OCI-LY1 (cell line): Measurements from ENCODE around the gene TMEM203.

ENCODE experiments used
- H2AFZ ChIP-seq: fragments of 200-600 bp; sonication (generic), shearing (Covaris generic); 2 replicates; pipeline ENCODE4 v1.6.0; 2014; ENCODE audit warnings: antibody characterized with exemption, mild to moderate bottlenecking, low read length
- H3F3A ChIP-seq: fragments of 200-600 bp; sonication (generic), shearing (Covaris generic); 2 replicates; pipeline ENCODE4 v1.6.0; 2014; ENCODE audit warnings: mild to moderate bottlenecking, antibody characterized with exemption, low read length, moderate library complexity; ENCODE audit not compliant: insufficient read depth
- H3K27ac ChIP-seq: fragments of 200-600 bp; sonication (generic); 2 replicates; pipeline ENCODE4 v1.5.1; 2014; ENCODE audit warnings: low read length, mixed run types, mild to moderate bottlenecking, low read depth; ENCODE audit not compliant: poor library complexity, severe bottlenecking
- H3K27me3 ChIP-seq: fragments of 200-600 bp; sonication (generic); 2 replicates; pipeline ENCODE4 v1.6.0; 2014; ENCODE audit warnings: antibody characterized with exemption, mild to moderate bottlenecking, low read length, moderate library complexity; ENCODE audit not compliant: insufficient read depth
- H3K36me3 ChIP-seq: fragments of 200-600 bp; sonication (generic); 2 replicates; pipeline ENCODE4 v1.6.1; 2014; ENCODE audit warnings: mild to moderate bottlenecking, antibody characterized with exemption, low read length, moderate library complexity, mixed read lengths; ENCODE audit not compliant: insufficient read depth
- H3K4me1 ChIP-seq: fragments of 200-600 bp; sonication (generic); 2 replicates; pipeline ENCODE4 v1.5.1; 2014; ENCODE audit warnings: mild to moderate bottlenecking, low read length, moderate library complexity; ENCODE audit not compliant: insufficient read depth, severe bottlenecking
- H3K4me2 ChIP-seq: fragments of 200-600 bp; sonication (generic), shearing (Covaris generic); 2 replicates; pipeline ENCODE4 v1.6.1; 2014; ENCODE audit warnings: low read length
- H3K4me3 ChIP-seq: fragments of 200-600 bp; sonication (generic); 2 replicates; pipeline ENCODE4 v1.5.1; 2014; ENCODE audit warnings: low read length, low read depth, mild to moderate bottlenecking, mixed read lengths; ENCODE audit not compliant: poor library complexity, severe bottlenecking
- H3K79me2 ChIP-seq: fragments of 200-600 bp; shearing (Covaris generic); 2 replicates; pipeline ENCODE4 v1.6.1; 2016; ENCODE audit warnings: mixed run types, low read length, mixed read lengths; ENCODE audit not compliant: insufficient read depth
- H3K9ac ChIP-seq: fragments of 200-600 bp; sonication (generic), shearing (Covaris generic); 2 replicates; pipeline ENCODE4 v1.6.1; 2014; ENCODE audit warnings: mild to moderate bottlenecking, low read length, mixed read lengths
- H3K9me2 ChIP-seq: fragments of 200-600 bp; sonication (generic), shearing (Covaris generic); 2 replicates; pipeline ENCODE4 v1.6.1; 2014; ENCODE audit warnings: low read depth, mild to moderate bottlenecking, low read length, mixed read lengths
- H3K9me3 ChIP-seq: fragments of 200-600 bp; shearing (Covaris generic); 2 replicates; pipeline ENCODE4 v1.6.1; 2014; ENCODE audit warnings: low read length, mixed read lengths
- H4K20me1 ChIP-seq: fragments of 200-600 bp; sonication (generic), shearing (Covaris generic); 2 replicates; pipeline ENCODE4 v1.6.0; 2016; ENCODE audit warnings: mild to moderate bottlenecking, low read length; ENCODE audit not compliant: insufficient read depth
- EZH2 ChIP-seq: fragments of 200-600 bp; sonication (generic), shearing (Covaris generic); IDR thresholded peaks from 2 replicates; pipeline ENCODE4 v1.8.0; 2017; ENCODE audit warnings: borderline replicate concordance, mixed run types, mild to moderate bottlenecking, antibody characterized with exemption, low read length, moderate library complexity, mixed read lengths
- TF ChIP-seq, protein P1 (sequence below): fragments of 200-600 bp; sonication (generic), shearing (Covaris generic); IDR thresholded peaks from 2 replicates; pipeline ENCODE4 v1.5.1; 2017; ENCODE audit warnings: mild to moderate bottlenecking, antibody characterized with exemption, low read length, moderate library complexity, mixed read lengths

Gene TMEM203

DNA sequence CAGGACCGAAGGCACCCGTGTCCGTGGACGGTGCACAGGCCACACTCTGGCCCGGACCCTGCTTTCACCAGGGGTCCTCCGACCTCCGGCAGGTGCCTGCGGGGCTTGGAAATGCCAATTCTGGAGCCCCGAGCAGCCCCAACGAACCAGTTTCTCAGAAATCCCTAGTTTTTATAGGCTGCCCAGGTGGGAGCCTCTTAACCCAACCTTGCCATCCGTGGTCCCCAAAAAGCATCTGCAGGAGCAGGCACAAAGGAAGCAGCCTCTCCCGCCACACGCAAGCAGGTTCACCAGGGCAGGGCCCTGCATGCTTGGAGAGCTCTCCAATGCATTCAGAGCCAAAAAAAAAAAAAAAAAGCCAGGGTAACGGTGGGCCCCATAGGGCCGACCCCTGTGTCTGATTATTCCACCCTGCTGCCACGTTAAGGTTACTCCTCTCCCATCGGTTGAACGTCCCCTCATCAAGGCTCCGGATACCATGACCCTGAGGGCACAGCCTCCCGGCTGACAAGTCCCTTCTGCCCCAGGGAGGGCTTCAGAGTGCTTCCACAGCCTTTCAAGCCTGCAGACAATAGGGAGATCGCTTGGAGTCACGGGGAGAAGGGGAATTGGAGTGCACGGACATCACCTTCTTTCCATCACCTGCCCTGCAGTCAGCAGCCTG lies 4.1 kb downstream of the TMEM203 start:
- TF ChIP-seq, protein P1, sequence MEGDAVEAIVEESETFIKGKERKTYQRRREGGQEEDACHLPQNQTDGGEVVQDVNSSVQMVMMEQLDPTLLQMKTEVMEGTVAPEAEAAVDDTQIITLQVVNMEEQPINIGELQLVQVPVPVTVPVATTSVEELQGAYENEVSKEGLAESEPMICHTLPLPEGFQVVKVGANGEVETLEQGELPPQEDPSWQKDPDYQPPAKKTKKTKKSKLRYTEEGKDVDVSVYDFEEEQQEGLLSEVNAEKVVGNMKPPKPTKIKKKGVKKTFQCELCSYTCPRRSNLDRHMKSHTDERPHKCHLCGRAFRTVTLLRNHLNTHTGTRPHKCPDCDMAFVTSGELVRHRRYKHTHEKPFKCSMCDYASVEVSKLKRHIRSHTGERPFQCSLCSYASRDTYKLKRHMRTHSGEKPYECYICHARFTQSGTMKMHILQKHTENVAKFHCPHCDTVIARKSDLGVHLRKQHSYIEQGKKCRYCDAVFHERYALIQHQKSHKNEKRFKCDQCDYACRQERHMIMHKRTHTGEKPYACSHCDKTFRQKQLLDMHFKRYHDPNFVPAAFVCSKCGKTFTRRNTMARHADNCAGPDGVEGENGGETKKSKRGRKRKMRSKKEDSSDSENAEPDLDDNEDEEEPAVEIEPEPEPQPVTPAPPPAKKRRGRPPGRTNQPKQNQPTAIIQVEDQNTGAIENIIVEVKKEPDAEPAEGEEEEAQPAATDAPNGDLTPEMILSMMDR = no peak
- no peak for TF ChIP-seq EZH2
- Histone ChIP-seq H2AFZ (no peak overlapping the region), H3K4me1 (peaks cover 51% of the 10 kb centered on the region), H3K9ac (peak overlapping the region; percentile 81), H4K20me1 (no peaks in the 10 kb centered on the region), H3F3A (no peaks in the 10 kb centered on the region), H3K9me3 (no peaks in the 10 kb centered on the region), H3K4me3 (peak overlapping the region; percentile 73), H3K79me2 (peaks cover 19% of the 10 kb centered on the region), H3K27me3 (peaks cover 8% of the 10 kb centered on the region), H3K4me2 (peak overlapping the region; percentile 87), H3K27ac (peak overlapping the region; percentile 47), H3K36me3 (no peaks in the 10 kb centered on the region; the same call in 1 of the 2 replicates), H3K9me2 (no peaks in the 10 kb centered on the region)

DNA sequence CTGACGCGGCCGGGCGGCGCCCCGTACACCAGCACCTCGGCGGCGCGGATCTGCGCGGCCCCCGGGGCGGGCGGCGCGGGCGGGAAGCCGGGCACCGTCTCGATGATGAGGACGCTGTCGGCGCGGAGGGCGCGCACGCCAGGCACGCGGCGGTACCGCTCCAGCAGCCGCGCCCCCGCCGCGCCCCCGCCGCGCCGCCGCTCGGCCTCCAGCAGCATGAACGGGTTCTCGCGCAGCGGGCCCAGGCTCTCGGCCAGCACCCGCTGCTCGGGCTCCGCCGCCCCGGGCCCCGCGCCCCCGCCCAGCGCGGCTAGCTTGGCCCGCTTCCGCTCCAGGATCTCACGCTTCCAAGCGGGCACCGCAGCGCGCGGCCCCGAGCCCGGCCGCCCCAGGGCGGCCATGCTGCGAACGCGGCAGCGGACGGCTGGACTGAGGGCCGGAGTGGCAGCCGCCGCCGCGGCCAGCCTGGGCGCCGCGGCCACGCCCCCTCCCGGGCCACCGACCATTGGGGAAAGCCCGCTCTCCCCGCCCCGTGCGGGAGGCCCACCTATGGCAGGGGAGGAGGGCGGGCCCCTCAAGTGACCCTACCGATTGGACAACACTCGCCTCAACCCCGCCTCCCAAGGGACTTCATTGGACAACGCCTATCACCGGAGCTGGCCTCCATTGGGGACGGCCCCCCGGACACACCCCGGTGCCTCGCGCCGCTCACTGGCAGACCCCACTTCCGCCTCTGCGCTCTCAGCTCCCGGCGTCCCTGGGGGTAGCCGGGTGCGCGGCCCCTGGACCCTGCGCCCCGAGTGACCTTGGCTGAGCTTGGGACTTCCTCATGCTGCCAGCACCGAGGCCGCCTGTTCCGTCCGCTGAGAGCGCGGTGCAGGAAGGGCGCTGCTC lies 4.9 kb downstream of the TMEM203 start, which contains the start of gene TPRN:
TSS of gene TPRN (minus strand) at position 431 of the 894 bp plus-strand sequence. CDS start at position 401, 30 bp downstream.
- peaks cover 8% of the 10 kb centered on the region for H3K27me3 ChIP-seq
- H3K4me3 ChIP-seq = peak within 1 kb of the TSS; percentile 73
- peaks cover 45% of the 10 kb centered on the region for H3K4me1 ChIP-seq
- H3K79me2 ChIP-seq = peaks cover 12% of the 10 kb centered on the region; the same call in 1 of the 2 replicates
- H3K4me2 ChIP-seq = peak within 1 kb of the TSS; percentile 87
- TF ChIP-seq EZH2 = no peak
- TF ChIP-seq, protein P1 = no peak
- H3K9me2 ChIP-seq = no peaks in the 10 kb centered on the region
- no peaks in the 10 kb centered on the region for H4K20me1 ChIP-seq
- peak within 1 kb of the TSS; percentile 47 for H3K27ac ChIP-seq
- H3K9ac ChIP-seq = peak within 1 kb of the TSS; percentile 81
- no peaks in the 10 kb centered on the region; the same call in 1 of the 2 replicates for H3K36me3 ChIP-seq
- no peak within 1 kb of the TSS for H2AFZ ChIP-seq
- H3K9me3 ChIP-seq = no peaks in the 10 kb centered on the region
- H3F3A ChIP-seq = no peaks in the 10 kb centered on the region

DNA sequence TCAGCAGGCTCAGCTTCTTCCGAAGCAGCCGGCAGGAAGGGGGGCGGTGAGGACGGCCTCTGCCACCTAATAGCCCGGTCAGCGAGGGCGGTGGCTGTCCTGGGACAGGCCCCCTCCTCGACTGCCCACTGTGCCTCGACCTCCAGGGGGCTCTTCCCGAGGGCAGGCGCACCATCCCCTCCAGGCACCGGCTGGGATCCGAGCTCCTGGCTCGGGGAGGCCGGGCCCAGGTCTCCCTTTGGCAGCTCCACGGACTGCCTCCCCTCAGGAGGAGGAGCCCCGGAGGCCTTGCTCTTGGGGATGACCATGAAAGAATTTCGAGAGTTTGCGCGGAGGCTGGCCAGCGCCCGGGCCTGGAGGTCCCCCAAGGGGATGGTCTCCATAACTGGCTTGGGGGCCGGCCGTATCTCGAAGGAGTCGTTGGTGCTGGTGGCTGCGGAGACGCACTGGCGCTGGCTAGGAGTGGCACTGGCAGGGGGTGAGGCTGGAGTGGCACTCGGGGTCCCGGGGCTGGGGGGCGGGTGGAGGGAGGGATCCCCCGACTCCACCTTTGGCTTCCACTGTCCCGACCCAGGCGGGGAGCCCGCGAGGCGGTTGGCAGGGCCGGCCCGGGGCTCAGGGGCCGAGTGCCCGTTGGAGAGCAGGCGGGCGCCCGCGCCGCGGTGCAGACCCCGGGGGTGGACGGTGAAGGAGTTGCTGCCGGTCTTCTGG lies 5.9 kb downstream of the TMEM203 start:
- Histone ChIP-seq H3F3A (no peaks in the 10 kb centered on the region), H3K4me2 (peak overlapping the region; percentile 52), H3K9me3 (no peaks in the 10 kb centered on the region), H3K79me2 (peaks cover 6% of the 10 kb centered on the region; the same call in 1 of the 2 replicates), H3K27ac (no peak overlapping the region), H3K9ac (no peak overlapping the region), H3K4me3 (peak overlapping the region; percentile 45), H3K9me2 (no peaks in the 10 kb centered on the region), H3K27me3 (peaks cover 10% of the 10 kb centered on the region), H3K4me1 (peaks cover 41% of the 10 kb centered on the region), H2AFZ (no peak overlapping the region), H4K20me1 (no peaks in the 10 kb centered on the region), H3K36me3 (no peaks in the 10 kb centered on the region; the same call in 1 of the 2 replicates)
- no peak for TF ChIP-seq EZH2
- TF ChIP-seq, protein P1 = no peak
